Heart right ventricle (tissue), 16 donors: ENCODE measurements around the gene C17orf67. TPM values are rescaled to one million over a fixed set of nuclear protein-coding genes. Genes with fewer than 3 reads are reported as not detected.
A peak's percentile ranks its signal among the peaks of the same experiment; 100 is the strongest.

ENCODE experiments used
- ATAC-seq, 8 donors: fragments of 200-7000 bp; cut with Tn5 transposase; one replicate each; pipeline ENCODE4 v1.9.1; 2020; ENCODE audit warnings: mild to moderate bottlenecking in 8 of 8, moderate library complexity in 8 of 8, moderate number of reproducible peaks in 1 of 8
- DNase-seq, 2 donors: peaks; one replicate each; pipeline ENCODE4 v3.0.0-alpha.2; 2020
- H3K27ac ChIP-seq, 10 donors: fragments of 200-600 bp; sonication (generic) in 2 of 10; one replicate each; pipeline versions ENCODE4 v1.5.0 to v1.8.0; 2020 to 2022; ENCODE audit warnings: mild to moderate bottlenecking in 3 of 10
- H3K27me3 ChIP-seq, 7 donors: fragments of 200-600 bp; one replicate each; pipeline ENCODE4 v1.8.0; 2021 to 2022; ENCODE audit warnings: mild to moderate bottlenecking in 2 of 7
- H3K36me3 ChIP-seq, 9 donors: fragments of 200-600 bp; sonication (generic) in 1 of 9; one replicate each; pipeline versions ENCODE4 v1.5.0 to v1.8.0; 2020 to 2022; ENCODE audit warnings: mild to moderate bottlenecking in 2 of 9
- H3K4me1 ChIP-seq, 9 donors: fragments of 200-600 bp; sonication (generic) in 1 of 9; one replicate each; pipeline versions ENCODE4 v1.5.0 to v1.8.0; 2020 to 2022; ENCODE audit warnings: mild to moderate bottlenecking in 4 of 9
- H3K4me3 ChIP-seq, 10 donors: fragments of 200-600 bp; sonication (generic) in 2 of 10; one replicate each; pipeline versions ENCODE4 v1.5.0 to v1.8.0; 2020 to 2022; ENCODE audit warnings: mild to moderate bottlenecking in 7 of 10, moderate library complexity in 2 of 10
- H3K9me3 ChIP-seq, 11 donors: fragments of 200-600 bp in 10 of 11; sonication (generic) in 2 of 11; one replicate each; pipeline versions ENCODE4 v1.5.0 to v1.8.0; 2013 to 2022; ENCODE audit warnings: mild to moderate bottlenecking in 2 of 11, control low read depth in 1 of 11, moderate library complexity in 1 of 11
- WGBS, 2 donors: extraction: QIAGEN DNeasy Blood & Tissue Kit; methylation state at CpG; one replicate each; pipeline ENCODE4 v1.1.7; 2013; ENCODE audit warnings: inconsistent platforms in 1 of 2; 5-methylcytosine and 5-hydroxymethylcytosine counted together
- intact Hi-C, 10 donors: fragments of 100-400 bp; cut with DNase I; formaldehyde crosslinking; loops; one replicate each; pipeline versions ENCODE4 v1.11.1 to v1.14.2; 2022
- polyA plus RNA-seq, 2 donors: library from polyadenylated mRNA; stranded (reverse); fragments of 200-250 nt; gene quantifications; one replicate each; pipeline ENCODE4 v1.2.3, GENCODE V29; 2013
- total RNA-seq, 10 donors: library from RNA; stranded (reverse); fragmentation: NEBNext Ultra II Directional in 3 of 10; extraction: Animal tissue kit (Norgen Biotek cat#: 25700) in 3 of 10; gene quantifications; one replicate each; pipeline versions ENCODE4 v1.2.1 to v1.2.4, GENCODE V29; 2021 to 2023
- TF ChIP-seq, protein P1 (sequence below), 9 donors: fragments of 200-600 bp; sonication (generic) in 2 of 9; IDR thresholded peaks; one replicate each; pipeline versions ENCODE4 v1.5.0 to v1.8.0; 2021 to 2022; ENCODE audit warnings: antibody characterized with exemption in 9 of 9, mild to moderate bottlenecking in 5 of 9, moderate library complexity in 1 of 9
- donor health status: Arrhythmogenic right ventricular cardiomyopathy.
- donor health status: ischemic (EF 13 %, LVEDD 7.1; RV severe dilation, severe dysfunction).
- donor health status: healthy with polysubstance abuse.
- donor health status: DM: no; HTN: yes; CAD: no.
- donor health status: DM: no; HTN: no; CAD: no.
- donor health status: ischemic (EF 25% LVEDD 6.9; RV normal size, moderate dysfunction).
- donor health status: ischemic (EF 25% LVEDD 5.7; RV mildly dilated, moderate dysfunction).
- donor health status: healthy.
- donor health status: DM: yes; HTN: yes; CAD: no.
- donor health status: Ischemic cardiomyopathy.
- donor health status: ischemic (EF 35%, LVEDD 5.7; RV mildly dilated, moderate dysfunction).
- donor health status: nonischemic (EF 11% LVEDD 7.7; RV severe dilation, severe dysfunction).
- donor health status: DM: yes; HTN: yes; CAD: no.
- donor health status: PGD.
- donor health status: ischemic (EF 29% LVEDD 5.4; RV normal size, mild dysfunction).
- donor health status: nonischemic (EF 23%, LVEDD 6.1; RV moderate dilation, normal function).

The C17orf67 gene
- total and polyA plus RNA-seq, 12 donors = 0.23 to 2.2 (median 0.91) TPM

DNA sequence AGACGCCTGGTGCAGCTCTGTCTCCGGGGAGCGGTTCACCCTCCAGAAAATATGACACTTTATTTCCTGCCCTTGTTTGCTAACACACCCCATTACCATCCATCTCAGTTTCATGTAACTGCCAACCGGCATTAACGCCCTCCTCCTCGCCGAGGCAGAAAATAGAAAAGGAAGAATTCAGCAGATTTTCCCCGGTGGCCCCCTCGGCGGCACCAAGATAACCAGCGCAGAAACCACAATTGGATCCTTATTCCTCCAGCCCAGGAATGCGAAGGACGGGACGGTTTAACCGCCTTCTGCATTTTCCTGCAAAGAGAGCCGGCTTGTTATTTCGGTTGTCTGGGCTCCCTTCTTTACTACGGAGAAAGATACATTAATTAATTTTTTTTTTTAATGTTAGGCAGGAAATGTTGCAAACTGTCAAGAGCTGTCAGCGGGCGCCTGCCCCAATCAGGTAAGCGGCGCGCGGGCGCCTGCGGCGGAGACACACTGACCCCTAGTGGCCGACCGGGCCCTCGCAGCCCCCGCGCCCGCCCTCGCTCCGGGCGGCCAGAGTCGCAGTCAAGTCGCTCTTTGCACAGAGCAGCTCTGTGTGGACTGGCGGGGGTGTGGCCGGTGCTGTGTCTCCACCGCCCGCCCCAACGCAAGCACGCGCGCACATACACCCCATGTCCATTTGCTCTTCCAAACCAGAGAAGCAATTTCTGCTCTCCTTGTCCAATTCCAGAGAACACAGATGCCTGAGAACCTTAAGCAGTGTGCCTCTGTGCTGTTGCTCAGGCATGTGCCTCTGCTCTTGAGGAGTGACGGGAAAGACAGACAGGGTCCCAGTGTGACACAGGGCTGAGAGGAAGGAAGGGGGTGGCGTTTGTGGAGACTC, 53.6 kb downstream of the C17orf67 start:
- peak overlapping the region in 9 of 10 donors; percentile 10 to 44 (median 39) for H3K4me3 ChIP-seq
- no peak overlapping the region for H3K27ac ChIP-seq
- H3K36me3 ChIP-seq = no peaks in the 10 kb centered on the region
- intact Hi-C loops = loop anchor here (2.0 to 10.0 kb wide), 6 partner anchors 63 to 188 kb away; partner anchors contain the start of gene NOG (in 7 of the 10)
- WGBS, 2 donors = 1% methylated on average over 48 of the region's 48 CpGs
- H3K9me3 ChIP-seq = no peaks in the 10 kb centered on the region
- peaks cover 0 to 51% (median 36%) of the 10 kb centered on the region in 7 donors for H3K27me3 ChIP-seq
- peak; percentile 95 to 97 (median 96) for ATAC-seq
- TF ChIP-seq, protein P1, sequence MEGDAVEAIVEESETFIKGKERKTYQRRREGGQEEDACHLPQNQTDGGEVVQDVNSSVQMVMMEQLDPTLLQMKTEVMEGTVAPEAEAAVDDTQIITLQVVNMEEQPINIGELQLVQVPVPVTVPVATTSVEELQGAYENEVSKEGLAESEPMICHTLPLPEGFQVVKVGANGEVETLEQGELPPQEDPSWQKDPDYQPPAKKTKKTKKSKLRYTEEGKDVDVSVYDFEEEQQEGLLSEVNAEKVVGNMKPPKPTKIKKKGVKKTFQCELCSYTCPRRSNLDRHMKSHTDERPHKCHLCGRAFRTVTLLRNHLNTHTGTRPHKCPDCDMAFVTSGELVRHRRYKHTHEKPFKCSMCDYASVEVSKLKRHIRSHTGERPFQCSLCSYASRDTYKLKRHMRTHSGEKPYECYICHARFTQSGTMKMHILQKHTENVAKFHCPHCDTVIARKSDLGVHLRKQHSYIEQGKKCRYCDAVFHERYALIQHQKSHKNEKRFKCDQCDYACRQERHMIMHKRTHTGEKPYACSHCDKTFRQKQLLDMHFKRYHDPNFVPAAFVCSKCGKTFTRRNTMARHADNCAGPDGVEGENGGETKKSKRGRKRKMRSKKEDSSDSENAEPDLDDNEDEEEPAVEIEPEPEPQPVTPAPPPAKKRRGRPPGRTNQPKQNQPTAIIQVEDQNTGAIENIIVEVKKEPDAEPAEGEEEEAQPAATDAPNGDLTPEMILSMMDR (IDR thresholded peaks at IDR 0.05) = peak; percentile 97 to 100 (median 99)
- H3K4me1 ChIP-seq = peaks cover 0 to 12% (median 10%) of the 10 kb centered on the region in 9 donors
- DNase-seq = peak; percentile 62 to 77

DNA sequence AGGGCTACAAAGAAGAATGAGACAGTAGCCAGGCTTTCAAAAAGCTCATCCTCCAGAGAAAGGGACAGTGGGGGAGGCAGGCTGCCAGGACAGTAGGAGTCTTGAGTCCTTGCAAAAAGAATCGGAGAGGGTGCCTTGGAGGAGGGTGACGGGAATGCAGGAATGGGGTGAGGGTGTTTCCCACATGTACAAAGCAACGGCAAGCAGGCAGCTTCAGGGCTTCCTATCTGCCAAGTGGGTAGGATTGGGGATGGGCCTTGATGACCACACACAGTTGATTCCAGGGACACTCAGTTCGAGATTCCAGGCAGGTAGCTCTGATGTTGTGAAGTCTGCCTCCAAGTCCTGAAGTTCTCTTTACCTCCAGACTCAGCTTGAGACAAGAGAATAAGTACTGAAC, 54.4 kb downstream of the C17orf67 start:
- intact Hi-C loops = loop anchor here in 4 of 10 donors (5.0 to 10.0 kb wide), 3 partner anchors 182 to 187 kb away; partner anchors contain the start of gene NOG (in 3 of the 4)
- no peak for DNase-seq
- TF ChIP-seq, protein P1 (IDR thresholded peaks at IDR 0.05) = no peak
- no peaks in the 10 kb centered on the region for H3K9me3 ChIP-seq
- no peak overlapping the region for H3K4me3 ChIP-seq
- ATAC-seq = no peak
- peaks cover 0 to 51% (median 36%) of the 10 kb centered on the region in 7 donors for H3K27me3 ChIP-seq
- peaks cover 0 to 12% (median 10%) of the 10 kb centered on the region in 9 donors for H3K4me1 ChIP-seq
- H3K36me3 ChIP-seq = no peaks in the 10 kb centered on the region
- no peak overlapping the region for H3K27ac ChIP-seq
- 71 to 83% methylated on average over 4 of the region's 4 CpGs for WGBS, 2 donors

DNA sequence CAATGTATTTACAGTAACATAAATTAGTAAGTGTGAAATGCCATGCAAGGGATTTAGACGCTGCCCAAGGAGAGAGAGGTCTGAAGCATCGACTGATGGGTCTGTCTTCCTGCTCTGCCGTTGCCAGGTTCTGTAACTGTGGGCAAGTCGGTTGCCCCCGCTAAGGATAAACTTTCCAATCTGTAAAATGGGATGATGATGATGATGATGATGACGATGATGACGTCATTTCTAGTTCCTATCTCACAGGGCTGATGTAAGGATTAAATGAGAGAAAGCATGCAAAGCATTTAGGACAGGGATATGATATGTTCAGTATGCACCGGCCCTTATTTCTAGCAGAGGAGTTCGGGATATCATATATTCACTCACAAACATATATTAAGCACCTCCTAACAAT, 54.8 kb downstream of the C17orf67 start:
- intact Hi-C loops = loop anchor here in 4 of 10 donors (5.0 to 10.0 kb wide), 3 partner anchors 182 to 187 kb away; partner anchors contain the start of gene NOG (in 3 of the 4)
- WGBS, 2 donors = 90 to 92% methylated on average over 9 of the region's 9 CpGs
- Histone ChIP-seq H3K4me3 (no peak overlapping the region), H3K27me3 (peaks cover 0 to 51% (median 36%) of the 10 kb centered on the region in 7 donors), H3K36me3 (no peaks in the 10 kb centered on the region), H3K4me1 (peaks cover 0 to 12% (median 10%) of the 10 kb centered on the region in 9 donors), H3K9me3 (no peaks in the 10 kb centered on the region), H3K27ac (no peak overlapping the region)
- TF ChIP-seq, protein P1 (IDR thresholded peaks at IDR 0.05) = no peak
- ATAC-seq = no peak
- no peak for DNase-seq

DNA sequence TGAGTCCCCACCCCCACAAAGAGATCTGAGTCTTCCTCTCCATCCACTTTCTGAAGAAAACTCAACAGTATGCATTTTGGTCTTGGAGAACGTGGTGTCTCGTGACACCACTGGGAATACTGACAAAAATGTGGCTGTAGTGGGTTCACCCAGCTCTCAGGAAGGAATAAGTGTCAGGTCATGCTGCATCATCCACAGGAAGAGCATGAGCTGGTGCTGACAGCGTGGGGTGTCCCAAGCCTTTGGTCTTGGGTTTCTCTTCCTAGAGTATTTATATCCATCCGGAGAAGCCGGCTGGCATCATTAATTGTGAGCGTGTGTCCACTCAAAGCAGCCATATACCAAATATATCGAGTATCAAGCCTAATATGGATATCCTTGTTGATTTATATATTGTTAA, 55.9 kb downstream of the C17orf67 start:
- 75 to 82% methylated on average over 7 of the region's 7 CpGs for WGBS, 2 donors
- ATAC-seq = no peak

More for the DNA sequence above, 55.9 kb downstream of the C17orf67 start:
- peaks cover 0 to 51% (median 36%) of the 10 kb centered on the region in 7 donors for H3K27me3 ChIP-seq
- H3K4me3 ChIP-seq = no peak overlapping the region
- DNase-seq = no peak
- peaks cover 0 to 12% (median 10%) of the 10 kb centered on the region in 9 donors for H3K4me1 ChIP-seq
- H3K9me3 ChIP-seq = no peaks in the 10 kb centered on the region
- intact Hi-C loops = loop anchor here in 4 of 10 donors (5.0 to 10.0 kb wide), 3 partner anchors 181 to 186 kb away; partner anchors contain the start of gene NOG (in 3 of the 4)
- TF ChIP-seq, protein P1 (IDR thresholded peaks at IDR 0.05) = no peak
- H3K27ac ChIP-seq = no peak overlapping the region
- H3K36me3 ChIP-seq = no peaks in the 10 kb centered on the region
